Activated CD4-positive, alpha-beta T cell treated with anti-CD3 and anti-CD28 coated beads, Interleukin-2, amount 10 ng/mL, durations not matched to agents 7 days and 5 days (primary cell): ENCODE data around the gene SMOC2. TPM values are rescaled to one million over a fixed set of nuclear protein-coding genes. Genes with fewer than 3 reads are reported as not detected.

Experiments used
- CTCF ChIA-PET: fragments of 350-600 bp; sonication (Branson Sonifier 250); formaldehyde crosslinking; loops from one replicate; lab custom pipeline; 2021; ENCODE audit warnings: antibody characterized with exemption; lab: Charles Lee
- POLR2A ChIA-PET: fragments of 350-600 bp; sonication (Branson Sonifier 250); formaldehyde crosslinking; loops from one replicate; lab custom pipeline; 2021; ENCODE audit warnings: antibody characterized with exemption; lab: Charles Lee
- DNase-seq: peaks from one replicate; pipeline ENCODE4 v3.0.0-alpha.2; 2020
- H3K27ac Mint-ChIP-seq: one replicate; pipeline ENCODE4 v1.8.0; 2021; ENCODE audit warnings: mild to moderate bottlenecking, moderate library complexity, mixed read lengths
- H3K27me3 Mint-ChIP-seq: one replicate; pipeline ENCODE4 v1.8.0; 2021; ENCODE audit warnings: mixed read lengths
- H3K36me3 Mint-ChIP-seq: one replicate; pipeline ENCODE4 v1.8.0; 2021; ENCODE audit warnings: low read depth, mixed read lengths
- H3K4me1 Mint-ChIP-seq: one replicate; pipeline ENCODE4 v1.8.0; 2021; ENCODE audit warnings: mixed read lengths
- H3K4me3 Mint-ChIP-seq: one replicate; pipeline ENCODE4 v1.8.0; 2021; ENCODE audit warnings: mild to moderate bottlenecking, moderate library complexity, mixed read lengths
- H3K9me3 Mint-ChIP-seq: one replicate; pipeline ENCODE4 v1.8.0; 2021; ENCODE audit warnings: mixed read lengths
- total RNA-seq, 2 experiments: library from RNA; stranded (reverse); gene quantifications; one replicate each; pipeline ENCODE4 v1.2.3, GENCODE V29; 2021

Gene SMOC2
- total RNA-seq, 2 experiments from 2014 or later: not detected

- Mint-ChIP-seq H3K36me3 (no peaks in the 10 kb centered on the region), H3K4me1 (no peaks in the 10 kb centered on the region), H3K9me3 (peaks cover 5% of the 10 kb centered on the region), H3K4me3 (no peak overlapping the region), H3K27me3 (no peaks in the 10 kb centered on the region), H3K27ac (no peak overlapping the region)
- POLR2A ChIA-PET: no interaction called here
- CTCF ChIA-PET: no interaction called here
- DNase-seq: no peak
These were observed 155.4 kb downstream of the SMOC2 start for GRCh38 chr6:168596344-168596743.

- Mint-ChIP-seq H3K27ac (no peak overlapping the region), H3K27me3 (no peaks in the 10 kb centered on the region), H3K9me3 (peaks cover 5% of the 10 kb centered on the region), H3K36me3 (no peaks in the 10 kb centered on the region), H3K4me3 (no peak overlapping the region), H3K4me1 (no peaks in the 10 kb centered on the region)
- ChIA-PET POLR2A (no interaction called here), CTCF (no interaction called here)
- no peak for DNase-seq
These were observed 156.5 kb downstream of the SMOC2 start for GRCh38 chr6:168597471-168597875.

- CTCF ChIA-PET: no interaction called here
- Mint-ChIP-seq H3K27me3 (no peaks in the 10 kb centered on the region), H3K9me3 (peaks cover 5% of the 10 kb centered on the region)
These were observed 157.5 kb downstream of the SMOC2 start for GRCh38 chr6:168598251-168599117.

GRCh38 chr6:168599118-168599494, 158.1 kb downstream of the SMOC2 start:
- Mint-ChIP-seq H3K4me1 (no peaks in the 10 kb centered on the region), H3K4me3 (no peak overlapping the region), H3K27me3 (no peaks in the 10 kb centered on the region), H3K9me3 (peaks cover 5% of the 10 kb centered on the region), H3K36me3 (no peaks in the 10 kb centered on the region), H3K27ac (no peak overlapping the region)
- ChIA-PET POLR2A (no interaction called here), CTCF (no interaction called here)
- DNase-seq: no peak

More at GRCh38 chr6:168598251-168599117, 157.5 kb downstream of the SMOC2 start:
- DNase-seq: no peak
- Mint-ChIP-seq H3K36me3 (no peaks in the 10 kb centered on the region), H3K4me3 (no peak overlapping the region), H3K4me1 (no peaks in the 10 kb centered on the region), H3K27ac (no peak overlapping the region)
- POLR2A ChIA-PET: no interaction called here

- Mint-ChIP-seq H3K27me3 (no peaks in the 10 kb centered on the region), H3K27ac (no peak overlapping the region)
These were observed 158.9 kb downstream of the SMOC2 start for GRCh38 chr6:168599769-168600330.

GRCh38 chr6:168600381-168600780, 159.4 kb downstream of the SMOC2 start:
- H3K36me3 Mint-ChIP-seq: no peaks in the 10 kb centered on the region
- H3K27ac Mint-ChIP-seq: no peak overlapping the region
- ChIA-PET CTCF (no interaction called here), POLR2A (no interaction called here)
- DNase-seq: no peak
- no peaks in the 10 kb centered on the region for H3K4me1 Mint-ChIP-seq
- H3K4me3 Mint-ChIP-seq: no peak overlapping the region
- peaks cover 5% of the 10 kb centered on the region for H3K9me3 Mint-ChIP-seq
- no peaks in the 10 kb centered on the region for H3K27me3 Mint-ChIP-seq

More at GRCh38 chr6:168599769-168600330, 158.9 kb downstream of the SMOC2 start:
- no peaks in the 10 kb centered on the region for H3K36me3 Mint-ChIP-seq
- H3K4me3 Mint-ChIP-seq: no peak overlapping the region
- DNase-seq: no peak
- POLR2A ChIA-PET: no interaction called here
- CTCF ChIA-PET: no interaction called here
- peaks cover 5% of the 10 kb centered on the region for H3K9me3 Mint-ChIP-seq
- no peaks in the 10 kb centered on the region for H3K4me1 Mint-ChIP-seq

- Mint-ChIP-seq H3K27me3 (no peaks in the 10 kb centered on the region), H3K4me3 (no peak overlapping the region), H3K9me3 (peaks cover 3% of the 10 kb centered on the region), H3K4me1 (no peaks in the 10 kb centered on the region), H3K36me3 (no peaks in the 10 kb centered on the region), H3K27ac (no peak overlapping the region)
- POLR2A ChIA-PET: no interaction called here
- CTCF ChIA-PET: no interaction called here
- no peak for DNase-seq
These were observed 160.1 kb downstream of the SMOC2 start for GRCh38 chr6:168601111-168601510.

- ChIA-PET POLR2A (no interaction called here), CTCF (no interaction called here)
- DNase-seq: no peak
- Mint-ChIP-seq H3K4me3 (no peak overlapping the region), H3K27me3 (no peaks in the 10 kb centered on the region), H3K36me3 (no peaks in the 10 kb centered on the region), H3K4me1 (no peaks in the 10 kb centered on the region), H3K9me3 (peaks cover 3% of the 10 kb centered on the region), H3K27ac (no peak overlapping the region)
These were observed 160.6 kb downstream of the SMOC2 start for GRCh38 chr6:168601546-168601945.

- Mint-ChIP-seq H3K4me1 (no peaks in the 10 kb centered on the region), H3K36me3 (no peaks in the 10 kb centered on the region), H3K27me3 (no peaks in the 10 kb centered on the region), H3K4me3 (no peak overlapping the region), H3K27ac (no peak overlapping the region), H3K9me3 (peaks cover 3% of the 10 kb centered on the region)
- POLR2A ChIA-PET: no interaction called here
- no peak for DNase-seq
- CTCF ChIA-PET: no interaction called here
These were observed 161.6 kb downstream of the SMOC2 start for GRCh38 chr6:168602576-168602975.

- no peak overlapping the region for H3K4me3 Mint-ChIP-seq
- DNase-seq: no peak
- no peaks in the 10 kb centered on the region for H3K27me3 Mint-ChIP-seq
- H3K4me1 Mint-ChIP-seq: no peaks in the 10 kb centered on the region
- H3K36me3 Mint-ChIP-seq: no peaks in the 10 kb centered on the region
- ChIA-PET POLR2A (no interaction called here), CTCF (no interaction called here)
- H3K9me3 Mint-ChIP-seq: peaks cover 3% of the 10 kb centered on the region
- H3K27ac Mint-ChIP-seq: no peak overlapping the region
These were observed 162.2 kb downstream of the SMOC2 start for GRCh38 chr6:168603234-168603633.

- no peak overlapping the region for H3K27ac Mint-ChIP-seq
- POLR2A ChIA-PET: no interaction called here
- H3K9me3 Mint-ChIP-seq: peaks cover 3% of the 10 kb centered on the region
- CTCF ChIA-PET: no interaction called here
- no peak for DNase-seq
- H3K27me3 Mint-ChIP-seq: no peaks in the 10 kb centered on the region
- H3K4me1 Mint-ChIP-seq: no peaks in the 10 kb centered on the region
- no peaks in the 10 kb centered on the region for H3K36me3 Mint-ChIP-seq
- H3K4me3 Mint-ChIP-seq: no peak overlapping the region
These were observed 165.0 kb downstream of the SMOC2 start for GRCh38 chr6:168605964-168606363.

- H3K4me3 Mint-ChIP-seq: no peak overlapping the region
- ChIA-PET POLR2A (no interaction called here), CTCF (no interaction called here)
- H3K9me3 Mint-ChIP-seq: peaks cover 3% of the 10 kb centered on the region
- H3K27ac Mint-ChIP-seq: no peak overlapping the region
- no peak for DNase-seq
- H3K27me3 Mint-ChIP-seq: no peaks in the 10 kb centered on the region
- H3K4me1 Mint-ChIP-seq: no peaks in the 10 kb centered on the region
- H3K36me3 Mint-ChIP-seq: no peaks in the 10 kb centered on the region
These were observed 165.7 kb downstream of the SMOC2 start for GRCh38 chr6:168606722-168607121.

- Mint-ChIP-seq H3K36me3 (no peaks in the 10 kb centered on the region), H3K4me3 (no peak overlapping the region), H3K4me1 (no peaks in the 10 kb centered on the region), H3K9me3 (peaks cover 3% of the 10 kb centered on the region), H3K27ac (no peak overlapping the region), H3K27me3 (no peaks in the 10 kb centered on the region)
- POLR2A ChIA-PET: no interaction called here
- DNase-seq: no peak
- CTCF ChIA-PET: no interaction called here
These were observed 166.5 kb downstream of the SMOC2 start for GRCh38 chr6:168607272-168608112.
